ENCODE measurements around the gene PPP4R3A. TPM values are rescaled to one million over a fixed set of nuclear protein-coding genes. Genes with fewer than 3 reads are reported as not detected.
"Not testable (repeated sequence)": the region's sequence is repeated elsewhere in the genome, so short reads cannot be mapped to it uniquely, and the experiment has no call there.

Gene PPP4R3A
- total and polyA plus RNA-seq, 4 donors, result 43.8 to 135 (median 61.4) TPM

DNA sequence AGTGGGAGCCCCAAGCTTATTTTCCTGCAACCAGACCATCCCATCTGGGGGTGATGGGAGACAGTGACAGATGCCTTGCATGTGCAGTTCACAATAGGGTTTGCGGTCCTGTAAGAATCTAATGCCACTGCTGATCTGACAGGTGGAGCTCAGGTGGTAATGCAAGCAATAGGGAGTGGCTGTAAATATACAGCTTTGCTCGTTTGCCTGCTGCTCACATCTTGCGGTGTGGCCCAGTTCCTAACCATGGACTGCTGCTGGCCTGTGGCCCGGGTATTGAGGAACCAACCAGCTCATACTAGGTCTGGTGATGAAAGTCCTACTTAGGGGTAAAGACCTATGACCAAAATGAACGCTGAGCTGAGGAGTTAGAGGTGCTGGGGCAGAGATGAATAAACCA, 56.4 kb downstream of the PPP4R3A start:
- TF ChIP-seq, protein P1, sequence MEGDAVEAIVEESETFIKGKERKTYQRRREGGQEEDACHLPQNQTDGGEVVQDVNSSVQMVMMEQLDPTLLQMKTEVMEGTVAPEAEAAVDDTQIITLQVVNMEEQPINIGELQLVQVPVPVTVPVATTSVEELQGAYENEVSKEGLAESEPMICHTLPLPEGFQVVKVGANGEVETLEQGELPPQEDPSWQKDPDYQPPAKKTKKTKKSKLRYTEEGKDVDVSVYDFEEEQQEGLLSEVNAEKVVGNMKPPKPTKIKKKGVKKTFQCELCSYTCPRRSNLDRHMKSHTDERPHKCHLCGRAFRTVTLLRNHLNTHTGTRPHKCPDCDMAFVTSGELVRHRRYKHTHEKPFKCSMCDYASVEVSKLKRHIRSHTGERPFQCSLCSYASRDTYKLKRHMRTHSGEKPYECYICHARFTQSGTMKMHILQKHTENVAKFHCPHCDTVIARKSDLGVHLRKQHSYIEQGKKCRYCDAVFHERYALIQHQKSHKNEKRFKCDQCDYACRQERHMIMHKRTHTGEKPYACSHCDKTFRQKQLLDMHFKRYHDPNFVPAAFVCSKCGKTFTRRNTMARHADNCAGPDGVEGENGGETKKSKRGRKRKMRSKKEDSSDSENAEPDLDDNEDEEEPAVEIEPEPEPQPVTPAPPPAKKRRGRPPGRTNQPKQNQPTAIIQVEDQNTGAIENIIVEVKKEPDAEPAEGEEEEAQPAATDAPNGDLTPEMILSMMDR (IDR thresholded peaks at IDR 0.05; ENCODE audit: control extremely low read depth, extremely low read depth), result no peak
- Histone ChIP-seq H3K4me3 (no peak overlapping the region), H3K36me3 (ENCODE audit: control insufficient read depth in 4 of 4, insufficient read depth in 4 of 4, low read length in 4 of 4) (peaks cover 8 to 23% (median 15%) of the 10 kb centered on the region in 4 donors), H3K9me3 (ENCODE audit: control insufficient read depth in 4 of 4, insufficient read depth in 3 of 4, low read length in 3 of 4) (no peaks in the 10 kb centered on the region), H3K9ac (ENCODE audit: insufficient read depth in 1 of 2, low read length in 2 of 2) (no peak overlapping the region), H3K4me1 (ENCODE audit: control insufficient read depth in 5 of 5, insufficient read depth in 5 of 5, low read length in 5 of 5) (no peaks in the 10 kb centered on the region), H3K27me3 (ENCODE audit: control insufficient read depth in 3 of 3, insufficient read depth in 3 of 3, low read length in 2 of 3) (no peaks in the 10 kb centered on the region), H3K27ac (ENCODE audit: low read depth in 1 of 2, low read length in 1 of 2) (no peak overlapping the region)
- ATAC-seq (ENCODE audit: insufficient read depth, low FRiP score) (no peak), DNase-seq (no peak)
- 86 to 90% methylated on average over 5 of the region's 5 CpGs for WGBS, 2 donors

DNA sequence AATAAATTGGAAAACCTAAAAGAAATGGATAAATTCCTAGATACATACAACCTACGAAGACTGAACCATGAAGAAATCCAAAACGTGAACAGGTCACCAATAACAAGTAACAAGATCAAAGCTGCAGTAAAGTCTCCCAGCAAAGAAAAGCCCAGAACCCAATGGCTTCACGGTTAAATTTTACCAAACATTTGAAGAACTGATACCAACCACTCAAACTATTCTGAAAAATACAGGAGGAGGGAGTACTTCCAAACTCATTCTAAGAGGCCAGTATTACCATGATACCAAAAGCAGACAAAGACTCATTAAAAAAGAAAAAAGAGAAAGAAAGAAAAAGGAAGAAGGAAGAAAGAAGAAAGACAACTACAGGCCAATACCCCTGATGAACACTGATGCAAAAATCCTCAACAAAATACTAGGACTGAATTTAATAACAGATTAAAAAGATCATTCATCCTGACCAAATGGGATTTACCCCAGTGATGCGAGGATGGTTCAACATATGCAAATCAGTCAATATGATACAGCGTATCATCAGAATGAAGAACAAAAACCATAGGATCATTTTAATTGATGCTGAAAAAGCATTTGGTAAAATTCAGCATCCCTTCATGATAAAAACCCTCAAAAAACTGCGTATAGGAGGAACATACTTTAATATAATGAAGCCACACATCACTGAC, 65.6 kb downstream of the PPP4R3A start:
- H3K36me3 ChIP-seq (ENCODE audit: control insufficient read depth in 4 of 4, insufficient read depth in 4 of 4, low read length in 4 of 4), result no peaks in the 10 kb centered on the region
- no peaks in the 10 kb centered on the region for H3K9me3 ChIP-seq (ENCODE audit: control insufficient read depth in 4 of 4, insufficient read depth in 3 of 4, low read length in 3 of 4)
- no peaks in the 10 kb centered on the region for H3K4me1 ChIP-seq (ENCODE audit: control insufficient read depth in 5 of 5, insufficient read depth in 5 of 5, low read length in 5 of 5)
- H3K27me3 ChIP-seq (ENCODE audit: control insufficient read depth in 3 of 3, insufficient read depth in 3 of 3, low read length in 2 of 3), result no peaks in the 10 kb centered on the region
- no peak overlapping the region for H3K9ac ChIP-seq (ENCODE audit: insufficient read depth in 1 of 2, low read length in 2 of 2)
- ATAC-seq (ENCODE audit: insufficient read depth, low FRiP score) (no peak), DNase-seq (no peak)
- TF ChIP-seq, protein P1 (IDR thresholded peaks at IDR 0.05; ENCODE audit: control extremely low read depth, extremely low read depth), result no peak
- no peak overlapping the region for H3K4me3 ChIP-seq
- WGBS, 2 donors, result 86 to 87% methylated on average over 6 of the region's 6 CpGs
- H3K27ac ChIP-seq (ENCODE audit: low read depth in 1 of 2, low read length in 1 of 2), result no peak overlapping the region

DNA sequence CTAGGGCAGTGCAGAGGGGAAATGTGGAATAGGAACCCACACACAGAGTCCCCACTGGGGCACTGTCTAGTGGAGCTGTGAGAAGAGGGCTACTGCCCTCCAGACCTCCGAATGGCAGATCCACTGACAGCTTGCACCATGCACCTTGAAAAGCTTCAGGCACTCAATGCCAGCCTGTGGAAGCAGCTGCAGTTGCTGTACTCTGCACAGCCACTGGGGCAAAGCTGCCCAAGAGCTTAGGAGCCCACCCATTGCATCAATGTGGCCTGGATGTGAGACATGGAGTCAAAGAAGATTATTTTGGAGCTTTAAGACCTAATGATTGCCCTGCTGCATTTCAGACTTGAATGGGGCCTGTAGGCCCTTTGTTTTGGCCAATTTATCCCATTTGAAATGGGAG, 70.8 kb downstream of the PPP4R3A start:
- TF ChIP-seq, protein P1 (IDR thresholded peaks at IDR 0.05; ENCODE audit: control extremely low read depth, extremely low read depth), result no peak
- 93 to 100% methylated on average over 1 of the region's 1 CpG for WGBS, 2 donors
- H3K9ac ChIP-seq (ENCODE audit: insufficient read depth in 1 of 2, low read length in 2 of 2), result no peak overlapping the region

DNA sequence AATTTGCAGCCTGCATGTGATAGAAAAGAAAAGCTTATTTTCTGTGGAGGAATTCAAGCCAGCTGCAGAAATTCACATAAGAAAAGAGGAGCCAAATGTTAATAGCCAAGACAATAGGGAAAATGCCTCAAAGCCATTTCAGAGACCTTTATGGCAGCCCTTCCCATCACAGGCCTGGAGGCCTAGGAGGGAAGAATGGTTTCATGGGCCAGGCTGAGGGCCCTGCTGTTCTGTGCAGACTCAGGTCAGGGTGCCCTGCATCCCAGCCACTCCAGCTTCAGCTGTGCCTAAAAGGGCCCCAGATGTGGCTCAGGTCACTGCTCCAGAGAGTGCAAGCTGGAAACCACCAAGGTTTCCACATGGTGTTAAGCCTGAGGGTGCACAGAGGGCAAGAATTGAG, 71.3 kb downstream of the PPP4R3A start:
- Histone ChIP-seq H3K9ac (ENCODE audit: insufficient read depth in 1 of 2, low read length in 2 of 2) (no peak overlapping the region), H3K27me3 (ENCODE audit: control insufficient read depth in 3 of 3, insufficient read depth in 3 of 3, low read length in 2 of 3) (no peaks in the 10 kb centered on the region), H3K27ac (ENCODE audit: low read depth in 1 of 2, low read length in 1 of 2) (no peak overlapping the region), H3K9me3 (ENCODE audit: control insufficient read depth in 4 of 4, insufficient read depth in 3 of 4, low read length in 3 of 4) (peaks cover 0 to 4% (median 0%) of the 10 kb centered on the region in 4 donors), H3K4me1 (ENCODE audit: control insufficient read depth in 5 of 5, insufficient read depth in 5 of 5, low read length in 5 of 5) (no peaks in the 10 kb centered on the region), H3K4me3 (no peak overlapping the region), H3K36me3 (ENCODE audit: control insufficient read depth in 4 of 4, insufficient read depth in 4 of 4, low read length in 4 of 4) (no peaks in the 10 kb centered on the region)
- no peak for ATAC-seq (ENCODE audit: insufficient read depth, low FRiP score)
- no peak for DNase-seq
- TF ChIP-seq, protein P1 (IDR thresholded peaks at IDR 0.05; ENCODE audit: control extremely low read depth, extremely low read depth), result no peak

More for the DNA sequence above, 70.8 kb downstream of the PPP4R3A start:
- ATAC-seq (ENCODE audit: insufficient read depth, low FRiP score) (no peak), DNase-seq (no peak)
- no peaks in the 10 kb centered on the region for H3K27me3 ChIP-seq (ENCODE audit: control insufficient read depth in 3 of 3, insufficient read depth in 3 of 3, low read length in 2 of 3)
- H3K9me3 ChIP-seq (ENCODE audit: control insufficient read depth in 4 of 4, insufficient read depth in 3 of 4, low read length in 3 of 4), result peaks cover 0 to 4% (median 0%) of the 10 kb centered on the region in 4 donors
- no peak overlapping the region for H3K27ac ChIP-seq (ENCODE audit: low read depth in 1 of 2, low read length in 1 of 2)
- H3K36me3 ChIP-seq (ENCODE audit: control insufficient read depth in 4 of 4, insufficient read depth in 4 of 4, low read length in 4 of 4), result no peaks in the 10 kb centered on the region
- no peaks in the 10 kb centered on the region for H3K4me1 ChIP-seq (ENCODE audit: control insufficient read depth in 5 of 5, insufficient read depth in 5 of 5, low read length in 5 of 5)
- H3K4me3 ChIP-seq, result no peak overlapping the region

DNA sequence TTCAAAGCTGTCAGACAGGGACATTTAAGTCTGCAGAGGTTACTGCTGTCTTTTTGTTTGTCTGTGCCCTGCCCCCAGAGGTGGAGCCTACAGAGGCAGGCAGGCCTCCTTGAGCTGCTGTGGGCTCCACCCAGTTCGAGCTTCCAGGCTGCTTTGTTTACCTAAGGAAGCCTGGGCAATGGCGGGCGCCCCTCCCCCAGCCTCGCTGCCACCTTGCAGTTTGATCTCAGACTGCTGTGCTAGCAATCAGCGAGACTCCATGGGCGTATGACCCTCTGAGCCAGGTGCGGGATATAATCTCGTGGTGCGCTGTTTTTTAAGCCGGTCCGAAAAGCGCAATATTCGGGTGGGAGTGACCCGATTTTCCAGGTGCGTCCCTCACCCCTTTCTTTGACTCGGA, 73.8 kb downstream of the PPP4R3A start:
- ATAC-seq (ENCODE audit: insufficient read depth, low FRiP score); H3K4me1 ChIP-seq (ENCODE audit: control insufficient read depth in 5 of 5, insufficient read depth in 5 of 5, low read length in 5 of 5); H3K27ac ChIP-seq (ENCODE audit: low read depth in 1 of 2, low read length in 1 of 2); H3K9ac ChIP-seq (ENCODE audit: insufficient read depth in 1 of 2, low read length in 2 of 2); H3K27me3 ChIP-seq (ENCODE audit: control insufficient read depth in 3 of 3, insufficient read depth in 3 of 3, low read length in 2 of 3); DNase-seq; H3K4me3 ChIP-seq; H3K36me3 ChIP-seq (ENCODE audit: control insufficient read depth in 4 of 4, insufficient read depth in 4 of 4, low read length in 4 of 4); H3K9me3 ChIP-seq (ENCODE audit: control insufficient read depth in 4 of 4, insufficient read depth in 3 of 4, low read length in 3 of 4): not testable (repeated sequence)
- 79 to 88% methylated on average over 16 of the region's 16 CpGs for WGBS, 2 donors

Measured in lung (tissue), 12 donors.